Testis (tissue), 2 donors: Measurements from ENCODE around the gene MEPCE.
"Not testable (repeated sequence)": the region's sequence is repeated elsewhere in the genome, so short reads cannot be mapped to it uniquely, and the experiment has no call there.

Experiments
- CTCF ChIP-seq, 3 experiments: fragments of 450-650 bp in 2 of 3; fragments of 200-600 bp in 1 of 3; sonication (generic) in 1 of 3; IDR thresholded peaks; one replicate each; pipeline ENCODE4 v1.5.1; 2016 to 2019; ENCODE audit warnings: antibody characterized with exemption in 3 of 3, mild to moderate bottlenecking in 2 of 3, moderate library complexity in 1 of 3
- POLR2A ChIP-seq: fragments of 450-650 bp; IDR thresholded peaks from one replicate; pipeline ENCODE4 v1.6.1; 2017; ENCODE audit warnings: antibody characterized with exemption, mild to moderate bottlenecking, moderate library complexity

DNA sequence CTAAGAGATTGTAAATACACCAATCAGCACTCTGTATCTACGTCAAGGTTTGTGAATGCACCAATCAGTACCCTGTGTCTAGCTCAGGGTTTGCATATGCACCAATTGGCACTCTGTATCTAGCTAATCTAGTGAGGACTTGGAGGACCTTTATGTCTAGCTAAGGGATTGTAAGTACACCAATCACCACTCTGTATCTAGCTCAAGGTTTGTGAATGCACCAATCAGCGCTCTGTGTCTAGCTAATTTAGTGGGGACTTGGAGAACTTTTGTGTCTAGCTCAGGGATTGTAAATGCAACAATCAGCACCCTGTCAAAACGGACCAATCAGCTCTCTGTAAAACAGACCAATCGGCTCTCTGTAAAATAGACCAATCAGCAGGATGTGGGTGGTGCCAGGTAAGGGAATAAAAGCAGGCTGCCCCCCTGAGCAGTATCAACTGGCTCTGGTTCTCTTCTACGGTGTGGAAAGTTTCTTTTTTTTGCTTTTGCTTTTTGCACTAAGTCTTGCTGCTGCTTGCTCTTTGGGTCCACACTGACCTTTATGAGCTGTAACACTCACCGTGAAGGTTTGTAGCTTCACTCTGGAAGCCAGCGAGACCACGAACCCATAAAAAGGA is 47.3 kb upstream of the MEPCE start:
- not testable (repeated sequence) for TF ChIP-seq CTCF (IDR thresholded peaks at IDR 0.05); POLR2A
